Smooth muscle cell (in vitro differentiated cells): ENCODE results near the gene INPP5A. TPM values are rescaled to one million over a fixed set of nuclear protein-coding genes. Genes with fewer than 3 reads are reported as not detected.
"Not testable (repeated sequence)": the region's sequence is repeated elsewhere in the genome, so short reads cannot be mapped to it uniquely, and the experiment has no call there.

Experiments
- DNase-seq: peaks from one replicate; lab custom pipeline; 2025; ENCODE audit not compliant: unreplicated experiment; lab: John Stamatoyannopoulos, UW
- H2AFZ ChIP-seq: fragments of 200-600 bp; sonication (generic); 2 replicates; pipeline ENCODE4 v1.6.0; 2016; ENCODE audit warnings: antibody characterized with exemption, low read depth, mild to moderate bottlenecking
- H3F3A ChIP-seq: fragments of 200-600 bp; sonication (generic); 2 replicates; pipeline ENCODE4 v1.6.0; 2017; ENCODE audit warnings: antibody characterized with exemption, low read depth
- H3K27ac ChIP-seq: fragments of 200-600 bp; sonication (generic); 2 replicates; pipeline ENCODE4 v1.5.1; 2016; ENCODE audit warnings: low read depth, mild to moderate bottlenecking
- H3K27me3 ChIP-seq: fragments of 200-600 bp; sonication (generic); 2 replicates; pipeline ENCODE4 v1.6.1; 2016; ENCODE audit warnings: low read depth, mild to moderate bottlenecking
- H3K36me3 ChIP-seq: fragments of 200-600 bp; sonication (generic); 2 replicates; pipeline ENCODE4 v1.5.1; 2016; ENCODE audit warnings: low read depth
- H3K4me1 ChIP-seq: fragments of 200-600 bp; sonication (generic); 2 replicates; pipeline ENCODE4 v1.5.1; 2016; ENCODE audit warnings: low read depth
- H3K4me2 ChIP-seq: fragments of 200-600 bp; sonication (generic); 2 replicates; pipeline ENCODE4 v1.6.0; 2016; ENCODE audit warnings: mild to moderate bottlenecking
- H3K4me3 ChIP-seq: fragments of 200-600 bp; sonication (generic); 2 replicates; pipeline ENCODE4 v1.5.1; 2016; ENCODE audit warnings: mild to moderate bottlenecking
- H3K79me2 ChIP-seq: fragments of 200-600 bp; sonication (generic); 2 replicates; pipeline ENCODE4 v1.6.0; 2016; ENCODE audit warnings: low read depth, mild to moderate bottlenecking
- H3K9ac ChIP-seq: fragments of 200-600 bp; sonication (generic); 2 replicates; pipeline ENCODE4 v1.6.0; 2016; ENCODE audit warnings: low read depth
- H3K9me3 ChIP-seq: fragments of 200-600 bp; sonication (generic); replicated peaks from 2 replicates; pipeline ENCODE4 v1.5.1; 2016; ENCODE audit warnings: low read depth
- H4K20me1 ChIP-seq: fragments of 200-600 bp; sonication (generic); 2 replicates; pipeline ENCODE4 v1.6.0; 2016; ENCODE audit warnings: low read depth
- WGBS: methylation state at CpG from one replicate; pipeline ENCODE4 v1.1.7; 2016; ENCODE audit warnings: low lambda C conversion rate; 5-methylcytosine and 5-hydroxymethylcytosine counted together
- polyA plus RNA-seq: library from polyadenylated mRNA; unstranded; fragments of >200 nt; fragmentation: Nextera tagmentation; extraction: Ambion mirVana; gene quantifications from 2 replicates; pipeline ENCODE4 v1.2.1, GENCODE V29; 2016
- total RNA-seq: library from RNA; depleted of rRNA; stranded (reverse); fragments of >200 nt; gene quantifications from 2 replicates; pipeline ENCODE4 v1.2.3, GENCODE V29; 2014
- TF ChIP-seq, protein P1 (sequence below): fragments of 200-600 bp; sonication (generic); IDR thresholded peaks from 2 replicates; pipeline ENCODE4 v1.5.1; 2017; ENCODE audit warnings: borderline replicate concordance, mild to moderate bottlenecking, antibody characterized with exemption; ENCODE audit not compliant: insufficient read depth, poor library complexity, severe bottlenecking

INPP5A gene
- total and polyA plus RNA-seq, 2 experiments from 2014 or later: 48.0 to 55.9 TPM

DNA sequence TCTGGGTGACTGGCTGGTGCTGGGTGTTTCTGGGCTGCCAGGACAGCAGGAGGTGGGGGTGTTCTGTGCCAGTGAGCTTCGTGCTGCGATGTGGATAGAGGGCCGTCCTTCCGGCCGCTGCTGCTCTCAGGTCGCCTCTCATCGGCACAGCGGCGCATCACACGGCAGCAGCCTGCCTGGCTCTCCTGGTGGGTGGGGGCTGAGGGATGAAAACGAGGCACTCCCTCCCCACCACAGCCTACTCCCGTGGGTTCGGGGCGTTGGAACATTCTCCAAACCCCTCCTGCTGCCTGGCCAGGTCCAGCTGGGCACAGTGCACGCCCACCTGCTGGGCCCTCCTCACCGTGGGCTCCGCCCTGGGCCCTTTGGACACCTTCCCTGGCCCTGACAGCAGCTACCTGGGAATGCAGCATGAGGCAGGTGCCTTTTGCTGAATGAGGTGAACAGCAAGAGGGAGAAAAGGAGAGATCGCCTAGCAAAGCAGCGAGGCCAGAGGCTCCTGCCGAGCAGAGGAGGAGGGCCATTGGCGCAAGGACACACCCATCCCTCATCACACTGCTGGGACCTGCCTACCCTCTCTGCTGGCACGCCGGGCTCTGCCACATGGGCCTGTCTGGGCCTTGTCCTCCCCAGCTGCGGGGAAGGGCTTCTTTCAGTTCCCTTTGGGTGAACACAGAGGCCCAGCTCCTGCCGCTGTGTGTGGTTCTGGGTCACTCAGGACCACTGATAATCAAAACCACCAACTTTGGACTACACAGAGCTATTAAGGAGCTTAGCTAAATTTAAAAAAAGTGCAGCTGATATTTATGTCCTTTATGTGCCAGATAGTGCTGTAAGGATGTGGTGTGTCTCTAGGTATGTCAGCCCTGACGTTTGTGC is 33.4 kb downstream of the INPP5A start:
- Histone ChIP-seq H3K9ac (no peak overlapping the region), H3K27ac (peak overlapping the region; percentile 66), H3K36me3 (no peaks in the 10 kb centered on the region), H3K4me1 (peaks cover 28% of the 10 kb centered on the region), H2AFZ (no peak overlapping the region), H3F3A (peaks cover 15% of the 10 kb centered on the region), H3K4me2 (peak overlapping the region; percentile 38), H3K4me3 (no peak overlapping the region), H3K9me3 (no peaks in the 10 kb centered on the region), H3K79me2 (peaks cover 53% of the 10 kb centered on the region), H3K27me3 (no peaks in the 10 kb centered on the region), H4K20me1 (peaks cover 100% of the 10 kb centered on the region)
- 88% methylated on average over 26 of the region's 26 CpGs for WGBS
- TF ChIP-seq, protein P1, sequence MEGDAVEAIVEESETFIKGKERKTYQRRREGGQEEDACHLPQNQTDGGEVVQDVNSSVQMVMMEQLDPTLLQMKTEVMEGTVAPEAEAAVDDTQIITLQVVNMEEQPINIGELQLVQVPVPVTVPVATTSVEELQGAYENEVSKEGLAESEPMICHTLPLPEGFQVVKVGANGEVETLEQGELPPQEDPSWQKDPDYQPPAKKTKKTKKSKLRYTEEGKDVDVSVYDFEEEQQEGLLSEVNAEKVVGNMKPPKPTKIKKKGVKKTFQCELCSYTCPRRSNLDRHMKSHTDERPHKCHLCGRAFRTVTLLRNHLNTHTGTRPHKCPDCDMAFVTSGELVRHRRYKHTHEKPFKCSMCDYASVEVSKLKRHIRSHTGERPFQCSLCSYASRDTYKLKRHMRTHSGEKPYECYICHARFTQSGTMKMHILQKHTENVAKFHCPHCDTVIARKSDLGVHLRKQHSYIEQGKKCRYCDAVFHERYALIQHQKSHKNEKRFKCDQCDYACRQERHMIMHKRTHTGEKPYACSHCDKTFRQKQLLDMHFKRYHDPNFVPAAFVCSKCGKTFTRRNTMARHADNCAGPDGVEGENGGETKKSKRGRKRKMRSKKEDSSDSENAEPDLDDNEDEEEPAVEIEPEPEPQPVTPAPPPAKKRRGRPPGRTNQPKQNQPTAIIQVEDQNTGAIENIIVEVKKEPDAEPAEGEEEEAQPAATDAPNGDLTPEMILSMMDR: no peak
- no peak for DNase-seq

DNA sequence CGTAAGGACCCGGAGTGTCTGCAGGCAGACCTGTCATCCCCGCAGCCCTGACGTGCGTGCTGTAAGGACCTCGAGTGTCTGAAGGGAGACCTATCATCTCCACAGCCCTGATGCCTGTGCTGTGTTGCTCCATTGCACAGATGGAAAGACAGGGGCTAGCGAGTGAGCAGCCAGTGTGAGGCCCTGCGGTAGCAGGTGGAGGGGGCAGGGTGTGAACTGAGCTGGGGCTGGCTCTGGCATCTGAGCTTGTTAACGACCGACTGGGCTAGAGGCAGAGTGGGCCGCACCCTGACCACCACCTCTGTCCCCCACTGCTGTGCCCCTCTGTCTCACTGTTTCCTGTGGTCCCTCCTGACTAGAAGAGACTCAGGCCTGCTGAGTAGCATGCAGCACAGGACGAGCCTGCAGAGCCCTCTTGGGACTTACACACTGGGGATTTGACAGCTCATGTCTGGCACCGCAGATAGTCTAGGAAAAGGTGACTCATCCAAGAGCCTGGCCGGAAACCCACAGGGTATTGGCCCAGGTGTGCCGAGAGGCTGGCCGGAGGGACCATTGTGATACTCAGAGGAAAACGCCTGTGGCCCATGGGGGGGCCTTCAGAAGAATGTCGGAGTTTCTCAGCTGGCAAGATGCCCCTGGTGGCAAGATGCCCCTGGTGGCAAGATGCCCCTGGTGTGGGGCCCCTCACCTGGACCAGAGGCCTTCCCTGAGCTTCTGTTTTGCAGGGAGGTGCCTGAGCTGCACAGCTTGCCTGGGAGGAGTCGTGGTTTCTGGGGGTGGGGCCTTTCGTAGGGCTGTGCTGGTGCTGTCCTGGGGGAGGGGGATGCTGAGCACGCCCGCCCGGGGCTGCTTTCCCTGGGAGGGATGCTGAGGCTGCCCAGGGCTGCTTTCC is 34.3 kb downstream of the INPP5A start:
- H4K20me1 ChIP-seq: peaks cover 100% of the 10 kb centered on the region
- H2AFZ ChIP-seq: no peak overlapping the region
- no peaks in the 10 kb centered on the region for H3K27me3 ChIP-seq
- H3K4me3 ChIP-seq: no peak overlapping the region
- H3K36me3 ChIP-seq: no peaks in the 10 kb centered on the region
- H3K79me2 ChIP-seq: peaks cover 58% of the 10 kb centered on the region
- peaks cover 15% of the 10 kb centered on the region for H3F3A ChIP-seq
- no peak for DNase-seq
- 44% methylated on average over 20 of the region's 23 CpGs for WGBS
- TF ChIP-seq, protein P1: no peak
- H3K4me1 ChIP-seq: peaks cover 28% of the 10 kb centered on the region
- H3K4me2 ChIP-seq: peak overlapping the region; percentile 38
- H3K27ac ChIP-seq: peak overlapping the region; percentile 66
- H3K9ac ChIP-seq: peak overlapping the region; percentile 38
- H3K9me3 ChIP-seq: no peaks in the 10 kb centered on the region

DNA sequence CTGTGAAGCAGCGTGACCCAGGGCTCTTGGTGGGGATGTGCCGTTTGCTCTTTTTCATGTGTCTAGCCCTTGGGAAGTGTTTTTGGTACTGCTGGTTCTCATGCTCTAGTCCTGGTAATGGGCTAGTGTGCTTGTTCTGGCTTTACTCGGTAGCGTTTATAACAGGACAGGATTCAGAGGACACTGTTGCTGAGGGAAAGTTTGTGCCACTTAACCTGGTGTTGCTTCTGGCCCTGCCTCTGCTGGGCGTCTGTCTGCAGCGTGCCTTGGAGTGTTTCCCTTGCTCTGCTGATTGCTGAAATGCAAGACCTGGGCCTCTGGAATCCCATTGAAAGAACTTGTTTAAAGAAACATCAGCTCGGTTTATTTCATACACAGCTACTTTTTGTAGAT is 35.0 kb downstream of the INPP5A start:
- peaks cover 100% of the 10 kb centered on the region for H4K20me1 ChIP-seq
- H3K4me1 ChIP-seq: peaks cover 28% of the 10 kb centered on the region
- peaks cover 15% of the 10 kb centered on the region for H3F3A ChIP-seq
- no peaks in the 10 kb centered on the region for H3K27me3 ChIP-seq
- no peak for DNase-seq
- no peak overlapping the region for H3K4me3 ChIP-seq
- TF ChIP-seq, protein P1: no peak
- H3K36me3 ChIP-seq: no peaks in the 10 kb centered on the region
- 14% methylated on average over 7 of the region's 7 CpGs for WGBS
- peak overlapping the region; percentile 66 for H3K27ac ChIP-seq
- H3K9me3 ChIP-seq: no peaks in the 10 kb centered on the region
- no peak overlapping the region for H2AFZ ChIP-seq
- peak overlapping the region; percentile 38 for H3K9ac ChIP-seq
- H3K4me2 ChIP-seq: peak overlapping the region; percentile 38
- peaks cover 58% of the 10 kb centered on the region for H3K79me2 ChIP-seq

DNA sequence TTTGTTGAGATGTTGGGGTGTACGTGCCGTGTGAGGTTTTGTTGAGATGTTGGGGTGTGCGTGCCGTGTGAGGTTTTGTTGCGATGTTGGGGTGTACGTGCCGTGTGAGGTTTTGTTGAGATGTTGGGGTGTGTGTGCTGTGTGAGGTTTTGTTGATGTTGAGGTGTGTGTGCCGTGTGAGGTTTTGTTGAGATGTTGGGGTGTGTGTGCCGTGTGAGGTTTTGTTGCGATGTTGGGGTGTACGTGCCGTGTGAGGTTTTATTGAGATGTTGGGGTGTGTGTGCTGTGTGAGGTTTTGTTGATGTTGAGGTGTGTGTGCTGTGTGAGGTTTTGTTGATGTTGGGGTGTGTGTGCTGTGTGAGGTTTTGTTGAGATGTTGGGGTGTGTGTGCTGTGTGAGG is 35.4 kb downstream of the INPP5A start:
- Histone ChIP-seq H3K79me2 (peaks cover 58% of the 10 kb centered on the region), H3K27ac (peak overlapping the region; percentile 66), H4K20me1 (peaks cover 100% of the 10 kb centered on the region), H3K4me1 (peaks cover 28% of the 10 kb centered on the region), H3F3A (peaks cover 15% of the 10 kb centered on the region)
- not testable (repeated sequence) for H3K4me3 ChIP-seq, H3K9ac ChIP-seq, H3K27me3 ChIP-seq, H3K36me3 ChIP-seq, H2AFZ ChIP-seq, DNase-seq, H3K9me3 ChIP-seq, H3K4me2 ChIP-seq
- WGBS: 98% methylated on average over 12 of the region's 12 CpGs
